AG09319 (cell line): ENCODE results near the gene SLC2A5.
A peak's percentile ranks its signal among the peaks of the same experiment; 100 is the strongest.

Source experiments
- DNase-seq: peaks from one replicate; pipeline ENCODE4 v3.0.0-alpha.2; 2010; ENCODE audit warnings: low read depth; ENCODE audit errors: extremely low read depth
- CTCF ChIP-seq: IDR thresholded peaks from 2 replicates; pipeline ENCODE4 v1.5.1; 2011; ENCODE audit warnings: low read depth, mild to moderate bottlenecking, inconsistent platforms, low read length, moderate library complexity

Gene SLC2A5

GRCh38 chr1:9110669-9111356, 41.4 kb upstream of the SLC2A5 start:
- DNase-seq, result peak; percentile 77
- TF ChIP-seq CTCF, result peak; percentile 95

- DNase-seq, result no peak
- no peak for TF ChIP-seq CTCF
Measured at GRCh38 chr1:9108056-9108665, 38.7 kb upstream of the SLC2A5 start.

- DNase-seq, result no peak
- TF ChIP-seq CTCF, result no peak
Measured at GRCh38 chr1:9107136-9107535, 37.7 kb upstream of the SLC2A5 start.

GRCh38 chr1:9106286-9106685, 36.9 kb upstream of the SLC2A5 start:
- DNase-seq, result no peak
- no peak for TF ChIP-seq CTCF

- no peak for TF ChIP-seq CTCF
Measured at GRCh38 chr1:9105336-9105867, 36.0 kb upstream of the SLC2A5 start.

GRCh38 chr1:9101510-9102146, 32.2 kb upstream of the SLC2A5 start:
- TF ChIP-seq CTCF, result peak; percentile 88
- peak; percentile 23 for DNase-seq

More at GRCh38 chr1:9105336-9105867, 36.0 kb upstream of the SLC2A5 start:
- DNase-seq, result no peak
